ENCODE measurements around the gene MMRN2.

MMRN2 gene

DNA sequence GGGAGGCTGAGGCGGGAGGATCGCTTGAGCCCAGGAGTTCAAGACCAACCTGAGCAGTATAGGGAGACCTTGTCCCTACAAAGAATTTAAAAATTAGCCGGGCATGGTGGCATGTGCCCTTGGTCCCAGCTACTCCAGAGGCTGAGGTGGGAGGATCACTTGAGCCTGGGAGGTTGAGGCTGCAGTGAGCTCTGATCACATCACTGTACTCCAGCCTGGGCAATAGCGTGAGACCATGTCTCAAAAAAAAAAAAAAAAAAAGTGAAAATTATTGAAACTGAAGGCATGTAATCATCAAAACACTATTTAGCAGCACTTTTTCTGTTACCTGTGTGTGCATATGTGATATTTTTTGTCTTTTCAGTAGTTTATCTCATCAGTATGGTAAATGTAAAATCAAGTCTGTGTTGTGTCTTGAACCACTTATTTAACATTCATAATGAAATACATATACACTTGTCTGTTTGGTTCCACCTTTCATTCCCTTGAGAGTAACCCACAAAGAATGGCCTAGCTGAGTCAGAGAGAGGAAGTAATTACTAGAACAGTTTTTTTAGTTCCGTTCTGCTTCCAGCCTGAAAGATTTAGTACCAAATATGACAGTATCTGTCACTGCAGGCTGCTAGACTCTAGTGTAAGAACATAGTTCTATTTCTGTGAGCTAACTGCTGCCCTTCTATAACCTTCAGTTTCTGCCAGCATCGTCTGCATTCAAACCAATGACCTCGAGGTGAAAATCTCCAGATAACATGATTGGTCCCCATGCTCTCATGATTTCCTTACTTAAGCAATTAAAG, 68.6 kb downstream of the MMRN2 start:
- DNase-seq (ENCODE audit: low read depth): no peak
